Astrocyte of the spinal cord (primary cell): Measurements from ENCODE around the gene FAF2.
A peak's percentile ranks its signal among the peaks of the same experiment; 100 is the strongest.
"Not testable (repeated sequence)": the region's sequence is repeated elsewhere in the genome, so short reads cannot be mapped to it uniquely, and the experiment has no call there.

Source experiments
- DNase-seq: peaks from one replicate; pipeline ENCODE4 v3.0.0; 2011; ENCODE audit warnings: low read depth, low spot score
- H3K4me3 ChIP-seq: 2 replicates; pipeline ENCODE4 v1.5.1; 2011; ENCODE audit warnings: low read depth, mild to moderate bottlenecking, low read length, moderate library complexity
- in situ Hi-C: cut with HindIII; loops from 2 replicates; pipeline ENCODE4 v1.10.0; 2017; ENCODE audit warnings: low sequenced_read_pairs
- TF ChIP-seq, protein P1 (sequence below): IDR thresholded peaks from 2 replicates; pipeline ENCODE4 v1.5.1; 2012; ENCODE audit warnings: low read depth, mild to moderate bottlenecking, low read length, inconsistent platforms

Gene FAF2

GRCh38 chr5:176429972-176430371 lies 18.2 kb upstream of the FAF2 start:
- in situ Hi-C loops: no loop called here
- TF ChIP-seq, protein P1, sequence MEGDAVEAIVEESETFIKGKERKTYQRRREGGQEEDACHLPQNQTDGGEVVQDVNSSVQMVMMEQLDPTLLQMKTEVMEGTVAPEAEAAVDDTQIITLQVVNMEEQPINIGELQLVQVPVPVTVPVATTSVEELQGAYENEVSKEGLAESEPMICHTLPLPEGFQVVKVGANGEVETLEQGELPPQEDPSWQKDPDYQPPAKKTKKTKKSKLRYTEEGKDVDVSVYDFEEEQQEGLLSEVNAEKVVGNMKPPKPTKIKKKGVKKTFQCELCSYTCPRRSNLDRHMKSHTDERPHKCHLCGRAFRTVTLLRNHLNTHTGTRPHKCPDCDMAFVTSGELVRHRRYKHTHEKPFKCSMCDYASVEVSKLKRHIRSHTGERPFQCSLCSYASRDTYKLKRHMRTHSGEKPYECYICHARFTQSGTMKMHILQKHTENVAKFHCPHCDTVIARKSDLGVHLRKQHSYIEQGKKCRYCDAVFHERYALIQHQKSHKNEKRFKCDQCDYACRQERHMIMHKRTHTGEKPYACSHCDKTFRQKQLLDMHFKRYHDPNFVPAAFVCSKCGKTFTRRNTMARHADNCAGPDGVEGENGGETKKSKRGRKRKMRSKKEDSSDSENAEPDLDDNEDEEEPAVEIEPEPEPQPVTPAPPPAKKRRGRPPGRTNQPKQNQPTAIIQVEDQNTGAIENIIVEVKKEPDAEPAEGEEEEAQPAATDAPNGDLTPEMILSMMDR: no peak
- no peak for DNase-seq
- H3K4me3 ChIP-seq: no peak overlapping the region

DNA sequence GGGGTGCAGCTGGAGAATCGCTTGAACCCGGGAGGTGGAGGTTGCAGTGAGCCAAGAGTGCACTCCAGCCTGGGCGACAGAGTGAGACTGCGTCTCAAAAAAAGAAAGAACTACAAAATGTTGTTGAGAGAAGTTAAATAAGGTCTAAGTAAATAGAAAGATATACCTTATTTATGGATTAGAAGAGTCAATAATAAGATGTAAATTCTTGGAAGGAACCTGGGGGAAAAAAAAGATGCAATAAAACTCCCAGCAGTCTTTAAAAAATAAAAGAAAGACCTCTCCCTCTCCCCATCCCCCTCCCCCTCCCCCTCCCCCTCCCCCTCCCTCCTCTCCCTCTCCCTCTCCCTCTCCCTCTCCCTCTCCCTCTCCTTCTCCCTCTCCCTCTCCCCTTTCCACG lies 15.5 kb upstream of the FAF2 start:
- in situ Hi-C loops: no loop called here
- no peak for DNase-seq
- H3K4me3 ChIP-seq: no peak overlapping the region
- TF ChIP-seq, protein P1: no peak

- no peak overlapping the region for H3K4me3 ChIP-seq
- peak; percentile 22 for DNase-seq
Observed at GRCh38 chr5:176436656-176437055, 11.5 kb upstream of the FAF2 start.

GRCh38 chr5:176438959-176439757 lies 9.0 kb upstream of the FAF2 start:
- peak; percentile 81 for DNase-seq
- in situ Hi-C loops: no loop called here
- H3K4me3 ChIP-seq: no peak overlapping the region
- TF ChIP-seq, protein P1: no peak

More at GRCh38 chr5:176436656-176437055, 11.5 kb upstream of the FAF2 start:
- TF ChIP-seq, protein P1: no peak
- in situ Hi-C loops: no loop called here

DNA sequence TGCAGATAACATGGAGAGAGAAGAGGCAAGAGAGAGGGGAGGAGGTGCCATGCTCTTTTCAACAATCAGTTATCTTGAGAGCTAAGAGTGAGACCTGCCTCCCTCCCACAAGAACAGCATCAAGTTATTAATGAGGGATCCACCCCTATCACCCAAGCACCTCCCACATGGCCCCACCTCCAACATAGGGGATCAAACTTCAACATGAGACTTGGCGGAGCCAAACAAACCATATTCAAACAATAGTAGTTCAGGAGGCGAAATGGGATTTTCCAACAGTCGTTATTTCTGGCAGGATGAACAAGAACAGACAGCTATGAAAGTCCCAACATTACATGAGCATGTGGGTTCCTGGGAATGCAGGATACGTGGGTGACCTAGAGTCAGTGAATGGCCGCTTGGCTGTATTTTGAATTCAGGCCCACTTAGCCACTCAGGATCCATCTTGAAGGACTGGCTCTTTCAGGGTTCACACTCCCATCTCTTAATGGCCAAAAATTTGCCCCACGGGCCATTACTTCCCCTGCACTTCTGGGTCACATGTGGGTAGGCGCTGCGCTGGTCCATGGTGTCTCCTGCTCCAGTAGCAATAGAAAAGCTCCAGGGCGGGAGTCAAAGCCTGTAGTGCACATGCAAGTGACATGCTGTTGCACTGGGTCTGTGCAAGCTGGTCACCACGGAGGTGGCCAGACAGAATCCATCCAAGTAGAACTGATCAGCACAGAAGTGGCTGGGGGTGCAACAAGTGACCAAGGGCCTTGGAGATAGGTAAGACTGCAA lies 7.1 kb upstream of the FAF2 start:
- TF ChIP-seq, protein P1: no peak
- in situ Hi-C loops: no loop called here
- H3K4me3 ChIP-seq: no peak overlapping the region
- no peak for DNase-seq

DNA sequence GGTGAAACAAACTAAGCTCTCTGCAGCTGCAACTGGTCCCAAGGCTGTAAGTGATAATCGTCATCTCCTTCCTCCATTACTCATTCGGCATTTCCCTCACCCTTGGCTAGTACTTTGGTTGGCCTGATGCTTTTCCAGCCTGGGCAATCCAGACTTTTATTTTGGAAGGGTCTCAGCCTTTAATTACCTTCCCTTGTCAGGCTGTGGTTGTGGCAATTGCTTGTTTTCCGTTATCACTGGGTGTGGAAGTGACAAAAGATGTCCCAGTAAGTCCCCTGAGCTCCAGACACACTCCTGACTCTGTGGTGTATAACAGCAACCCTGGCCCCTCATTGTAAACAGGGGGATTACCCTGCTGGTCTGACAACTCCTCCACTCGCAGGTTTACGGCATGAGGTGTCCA lies 6.3 kb upstream of the FAF2 start:
- DNase-seq: no peak
- TF ChIP-seq, protein P1: no peak
- in situ Hi-C loops: no loop called here
- H3K4me3 ChIP-seq: no peak overlapping the region

- DNase-seq, in situ Hi-C loops, H3K4me3 ChIP-seq: not testable (repeated sequence)
Observed at GRCh38 chr5:176442911-176443310, 5.3 kb upstream of the FAF2 start.
